ENCODE data around the gene BRD1.

BRD1 gene

GRCh38 chr22:49723478-49724029 lies 104.1 kb downstream of the BRD1 start:
- H3K4me3 ChIP-seq (replicated peaks in 1 of 2; ENCODE audit: low read depth in 2 of 2, low read length in 2 of 2): no peak overlapping the region
- DNase-seq (ENCODE audit: low read depth in 2 of 2): no peak
- TF ChIP-seq, protein P1, sequence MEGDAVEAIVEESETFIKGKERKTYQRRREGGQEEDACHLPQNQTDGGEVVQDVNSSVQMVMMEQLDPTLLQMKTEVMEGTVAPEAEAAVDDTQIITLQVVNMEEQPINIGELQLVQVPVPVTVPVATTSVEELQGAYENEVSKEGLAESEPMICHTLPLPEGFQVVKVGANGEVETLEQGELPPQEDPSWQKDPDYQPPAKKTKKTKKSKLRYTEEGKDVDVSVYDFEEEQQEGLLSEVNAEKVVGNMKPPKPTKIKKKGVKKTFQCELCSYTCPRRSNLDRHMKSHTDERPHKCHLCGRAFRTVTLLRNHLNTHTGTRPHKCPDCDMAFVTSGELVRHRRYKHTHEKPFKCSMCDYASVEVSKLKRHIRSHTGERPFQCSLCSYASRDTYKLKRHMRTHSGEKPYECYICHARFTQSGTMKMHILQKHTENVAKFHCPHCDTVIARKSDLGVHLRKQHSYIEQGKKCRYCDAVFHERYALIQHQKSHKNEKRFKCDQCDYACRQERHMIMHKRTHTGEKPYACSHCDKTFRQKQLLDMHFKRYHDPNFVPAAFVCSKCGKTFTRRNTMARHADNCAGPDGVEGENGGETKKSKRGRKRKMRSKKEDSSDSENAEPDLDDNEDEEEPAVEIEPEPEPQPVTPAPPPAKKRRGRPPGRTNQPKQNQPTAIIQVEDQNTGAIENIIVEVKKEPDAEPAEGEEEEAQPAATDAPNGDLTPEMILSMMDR (IDR thresholded peaks at IDR 0.05; ENCODE audit: low read depth, low read length): no peak
